ENCODE measurements around the gene ADRA2B. TPM values are rescaled to one million over a fixed set of nuclear protein-coding genes. Genes with fewer than 3 reads are reported as not detected.

The ADRA2B gene
- total RNA-seq, 1 donor from 2014 or later: not detected

DNA sequence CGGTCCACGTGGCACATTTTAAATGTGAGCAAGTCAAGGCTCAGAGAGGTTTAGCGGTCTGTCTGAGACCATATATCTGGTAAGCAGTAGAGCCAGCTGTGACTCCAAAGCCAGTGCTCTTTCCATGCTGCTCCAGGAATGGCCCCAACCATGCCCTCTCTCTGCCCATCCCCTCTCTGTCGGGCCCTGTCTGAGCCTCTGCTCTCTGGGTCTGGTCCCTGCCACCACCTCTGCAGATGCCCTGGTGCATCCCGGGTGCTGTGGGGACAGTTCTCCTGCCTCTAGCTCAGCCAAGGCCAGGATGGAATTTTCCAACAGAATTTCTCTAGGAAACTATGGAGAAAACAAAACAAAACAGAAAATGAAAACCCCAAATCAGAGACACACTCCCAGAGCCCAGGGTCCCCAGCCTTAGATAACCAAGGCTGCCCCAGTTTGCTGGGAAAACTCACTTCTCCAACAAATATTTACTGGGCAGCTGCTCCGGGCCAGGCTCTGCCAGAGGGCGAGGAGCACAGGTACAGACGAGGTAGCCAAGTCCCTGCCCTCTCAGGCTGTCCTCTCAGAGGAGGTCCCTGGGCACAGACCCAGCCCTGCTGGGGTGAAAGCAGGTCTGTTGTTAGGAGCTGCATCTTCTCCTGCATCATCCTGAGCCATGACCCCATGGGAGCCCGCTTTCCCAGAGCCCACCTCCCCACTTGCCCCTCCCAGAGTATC lies 9.2 kb downstream of the ADRA2B start:
- no peak for DNase-seq (ENCODE audit: low read depth)

DNA sequence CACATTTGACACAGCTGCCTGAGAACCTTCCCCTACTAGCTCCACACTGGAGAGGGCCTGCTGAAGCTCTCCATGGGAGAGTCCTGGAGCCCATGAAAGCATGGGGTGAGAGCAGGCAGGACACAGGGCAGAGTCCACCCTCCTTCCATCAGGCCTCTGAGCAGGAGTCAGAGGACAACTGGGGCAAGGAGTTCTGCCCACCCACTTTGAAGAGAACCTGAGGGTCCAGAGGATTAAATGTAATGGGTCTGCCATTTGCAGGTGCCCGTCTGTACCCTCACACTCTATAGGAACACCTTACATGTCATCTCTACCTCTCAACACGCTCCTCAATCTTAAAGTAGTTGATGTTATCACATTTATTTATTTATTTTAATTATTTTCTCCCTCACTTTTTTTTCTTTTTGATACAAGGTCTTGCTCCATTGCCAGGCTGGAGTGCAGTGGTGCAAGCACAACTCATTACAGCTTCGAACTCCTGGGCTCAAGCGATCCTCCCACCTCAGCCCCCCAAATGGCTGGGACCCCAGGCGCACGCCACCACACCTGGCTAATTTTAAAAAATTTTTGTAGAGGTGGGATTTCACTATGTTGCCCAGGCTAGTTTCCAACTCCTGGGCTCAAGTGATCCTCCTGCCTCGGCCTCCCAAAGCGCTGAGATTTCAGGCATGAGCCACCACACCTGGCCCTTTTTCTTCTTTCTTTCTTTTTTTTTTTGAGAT lies 10.2 kb downstream of the ADRA2B start:
- no peak for DNase-seq (ENCODE audit: low read depth)

DNA sequence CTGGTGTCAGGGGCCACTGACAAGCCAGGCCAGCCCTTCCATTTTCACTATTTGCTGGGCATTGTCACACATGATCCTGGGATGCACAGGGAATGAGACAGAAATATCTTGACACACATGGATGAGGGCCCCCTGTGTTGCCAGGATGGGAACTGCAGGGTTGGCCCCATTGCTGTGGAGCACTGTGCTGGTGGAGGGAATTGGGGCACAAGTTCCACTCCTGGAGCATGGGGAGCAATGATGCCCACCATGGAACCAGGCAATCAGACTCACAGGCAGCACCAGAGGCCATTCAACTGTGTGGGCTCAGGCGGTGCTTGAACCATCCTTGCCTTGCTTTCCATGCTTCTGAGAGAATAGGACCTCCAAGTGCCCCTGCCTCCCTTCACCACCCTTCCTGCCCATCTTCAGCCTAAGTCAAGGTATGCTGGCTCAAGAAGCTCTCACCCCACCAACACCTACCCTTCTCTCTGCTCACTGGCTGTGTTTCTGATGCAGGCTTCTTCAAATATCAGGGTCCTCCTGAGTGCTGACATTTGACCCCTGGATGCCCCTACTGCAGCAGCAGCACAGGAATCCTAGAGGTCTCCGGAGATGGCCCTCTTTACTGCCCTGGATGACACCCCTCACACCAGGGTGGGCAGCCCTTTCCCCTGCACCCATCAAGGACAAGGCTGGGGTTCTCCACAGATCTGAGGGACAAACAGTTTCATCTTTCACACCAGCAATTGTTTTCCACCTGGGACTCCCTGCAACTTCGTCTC lies 11.0 kb downstream of the ADRA2B start:
- no peak for DNase-seq (ENCODE audit: low read depth)

DNA sequence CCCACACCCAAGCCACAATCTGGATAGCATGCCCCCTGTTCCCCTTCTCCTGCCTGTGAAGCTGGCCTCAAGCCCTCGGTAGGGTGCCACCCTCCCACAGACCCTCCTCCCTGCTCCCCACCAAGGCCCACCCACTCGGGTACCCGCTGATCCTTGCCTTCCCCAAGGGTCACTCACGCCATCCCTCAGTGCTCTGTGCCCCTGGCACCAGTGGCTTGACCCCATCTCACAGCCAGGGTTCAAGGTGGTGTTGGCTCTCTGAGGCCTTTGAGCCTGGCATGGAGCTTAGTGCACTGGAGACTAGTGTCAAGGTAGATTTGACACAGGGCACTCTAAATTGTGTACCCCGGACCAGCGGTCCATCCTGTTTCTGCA lies 11.9 kb downstream of the ADRA2B start:
- DNase-seq (ENCODE audit: low read depth): no peak

DNA sequence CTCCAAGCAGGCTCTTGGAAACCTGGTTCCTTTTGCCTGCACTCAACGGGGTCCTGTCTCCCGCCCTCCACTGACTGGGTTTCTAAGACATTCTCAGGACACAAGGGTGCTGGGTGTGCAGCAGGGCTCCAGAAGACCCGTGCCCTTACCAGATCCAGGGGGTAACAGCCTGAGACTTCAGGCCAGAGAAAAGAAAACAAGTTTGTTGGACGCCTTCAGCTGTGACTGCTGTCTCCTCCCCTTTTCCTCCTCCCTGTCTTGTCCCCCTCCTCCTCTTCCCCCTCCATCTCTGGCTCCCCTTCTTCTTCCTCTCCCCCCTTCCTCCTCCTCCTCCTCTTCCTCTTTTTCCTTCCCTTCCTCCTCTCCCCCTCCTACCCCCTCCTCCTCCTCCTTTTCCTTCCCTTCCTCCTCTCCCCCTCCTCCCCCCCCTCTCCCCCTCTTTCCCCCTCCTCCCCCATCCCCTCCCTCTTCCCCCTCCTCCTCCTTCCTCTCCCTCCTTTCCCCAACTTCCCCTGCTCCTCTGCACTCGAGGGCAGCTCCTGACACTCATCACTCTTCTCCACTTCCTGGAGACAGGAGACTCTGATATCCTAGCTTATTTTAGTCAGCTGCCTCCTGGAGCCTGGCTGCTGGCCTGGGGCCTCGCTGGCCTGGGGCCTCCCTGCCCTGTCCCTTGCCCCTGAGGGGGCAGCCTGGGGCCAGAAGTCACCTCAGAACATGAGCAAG lies 12.4 kb downstream of the ADRA2B start:
- DNase-seq (ENCODE audit: low read depth): no peak

DNA sequence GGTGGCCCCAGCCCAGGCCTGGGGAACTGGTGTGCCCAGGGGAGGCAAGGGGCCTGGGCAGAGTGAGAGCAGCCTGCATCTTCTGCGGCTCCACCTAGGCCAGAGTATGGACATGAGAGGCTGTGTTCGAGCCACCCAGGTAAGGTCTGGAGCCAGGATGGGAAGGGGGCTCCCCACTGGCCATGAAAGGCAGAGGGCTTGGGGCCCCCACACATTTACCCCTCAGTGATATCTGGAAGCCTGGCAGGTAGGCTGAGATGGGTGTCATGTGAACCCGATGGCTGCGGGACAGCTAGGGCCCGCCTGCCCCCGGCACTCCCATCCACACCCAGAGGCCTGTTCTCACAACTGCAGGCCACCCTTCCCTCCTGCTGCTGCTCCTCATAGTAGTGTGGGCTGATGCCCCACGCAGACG lies 13.2 kb downstream of the ADRA2B start:
- DNase-seq (ENCODE audit: low read depth): no peak

DNA sequence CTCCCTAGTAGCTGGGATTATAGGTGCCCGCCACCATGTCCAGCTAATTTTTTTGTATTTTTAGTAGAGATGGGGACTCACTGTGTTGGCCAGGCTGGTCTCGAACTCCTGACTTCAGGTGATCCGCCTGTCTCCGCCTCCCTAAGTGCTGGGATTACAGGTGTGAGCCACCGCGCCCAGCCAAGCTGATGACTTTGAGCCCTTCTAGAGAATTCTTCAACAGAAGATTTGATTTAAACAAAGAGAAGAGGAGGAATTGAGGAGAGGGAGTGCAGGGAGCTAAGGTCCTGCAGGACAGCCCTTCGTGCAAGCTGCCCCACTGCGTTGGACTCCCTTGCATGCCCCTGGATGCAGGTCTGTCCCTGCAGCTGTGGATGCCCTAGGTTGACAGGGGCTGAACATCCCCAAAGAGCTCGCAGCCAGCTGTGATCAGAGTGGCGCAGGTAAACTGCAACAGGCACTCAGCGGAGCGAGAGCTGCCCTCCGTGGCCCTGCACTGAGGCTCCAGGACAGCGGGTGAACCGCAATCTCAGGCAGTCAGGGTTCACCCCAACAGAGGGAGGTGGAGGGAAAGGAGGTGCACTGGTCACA lies 13.7 kb downstream of the ADRA2B start:
- DNase-seq (ENCODE audit: low read depth): no peak

DNA sequence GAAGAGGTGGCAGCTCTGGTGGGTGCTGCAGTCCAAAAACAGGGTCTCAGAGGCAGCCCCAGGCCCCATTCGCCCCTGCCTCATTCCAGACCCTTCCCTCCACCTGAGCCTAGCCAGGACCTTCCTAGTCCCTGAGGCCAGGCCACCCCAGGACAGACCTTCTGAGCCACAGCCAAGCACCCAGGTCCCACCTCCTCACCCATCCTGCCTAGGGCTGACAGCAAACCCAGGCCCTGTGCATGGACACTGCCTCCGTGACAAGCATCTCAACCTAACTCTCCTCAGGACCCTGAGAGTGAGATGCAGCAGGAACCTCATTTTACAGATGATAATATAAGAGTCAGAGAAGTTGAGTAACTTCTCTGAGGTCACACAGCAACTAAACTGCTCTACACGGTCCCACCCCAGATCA lies 15.5 kb downstream of the ADRA2B start:
- no peak for DNase-seq (ENCODE audit: low read depth)

DNA sequence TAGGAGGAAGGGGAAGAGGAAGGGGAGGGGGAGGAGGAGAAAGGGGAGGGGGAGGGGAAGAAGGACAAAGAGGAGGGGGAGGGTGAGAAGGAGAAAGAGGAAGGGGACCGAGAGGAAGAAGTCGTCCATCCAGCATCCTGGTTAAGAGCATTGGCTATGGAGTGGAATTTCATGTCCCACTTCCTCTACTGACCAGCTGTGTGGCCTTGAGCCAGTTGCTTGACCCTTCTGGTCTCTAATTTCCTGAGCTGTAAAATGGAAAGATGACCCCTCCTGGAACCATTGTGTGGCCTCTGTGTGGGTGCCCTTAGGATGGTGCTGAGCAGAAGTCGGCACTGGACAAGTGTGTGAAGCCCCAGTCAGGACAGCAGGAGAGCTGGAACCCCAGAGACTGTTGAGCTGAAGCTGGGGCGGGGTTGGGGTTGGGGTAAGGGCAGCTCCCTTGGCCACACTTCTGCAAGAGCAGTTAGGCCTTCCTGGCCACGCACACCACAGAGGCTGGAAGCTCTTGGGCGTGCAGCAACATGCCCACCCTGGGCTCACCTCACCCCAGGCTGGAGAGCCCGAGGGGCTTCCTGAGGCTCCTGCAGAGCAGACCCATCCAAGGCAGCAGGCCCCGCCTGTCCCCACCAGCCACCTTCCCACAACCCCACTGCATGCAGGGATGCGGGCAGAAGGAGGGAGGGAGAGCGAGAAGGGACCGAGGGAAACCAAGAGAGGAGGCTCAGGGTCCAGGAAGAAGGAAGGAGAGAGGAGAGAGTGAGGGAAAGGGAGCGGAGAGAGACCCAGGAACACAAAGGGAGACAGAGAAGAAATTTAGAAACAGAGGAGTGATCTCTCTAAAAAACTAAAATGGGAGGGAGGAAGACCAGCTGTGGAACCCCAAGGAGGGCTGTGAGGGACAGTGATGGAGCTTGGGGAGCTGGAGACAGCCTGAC lies 16.2 kb downstream of the ADRA2B start:
- DNase-seq (ENCODE audit: low read depth): no peak

DNA sequence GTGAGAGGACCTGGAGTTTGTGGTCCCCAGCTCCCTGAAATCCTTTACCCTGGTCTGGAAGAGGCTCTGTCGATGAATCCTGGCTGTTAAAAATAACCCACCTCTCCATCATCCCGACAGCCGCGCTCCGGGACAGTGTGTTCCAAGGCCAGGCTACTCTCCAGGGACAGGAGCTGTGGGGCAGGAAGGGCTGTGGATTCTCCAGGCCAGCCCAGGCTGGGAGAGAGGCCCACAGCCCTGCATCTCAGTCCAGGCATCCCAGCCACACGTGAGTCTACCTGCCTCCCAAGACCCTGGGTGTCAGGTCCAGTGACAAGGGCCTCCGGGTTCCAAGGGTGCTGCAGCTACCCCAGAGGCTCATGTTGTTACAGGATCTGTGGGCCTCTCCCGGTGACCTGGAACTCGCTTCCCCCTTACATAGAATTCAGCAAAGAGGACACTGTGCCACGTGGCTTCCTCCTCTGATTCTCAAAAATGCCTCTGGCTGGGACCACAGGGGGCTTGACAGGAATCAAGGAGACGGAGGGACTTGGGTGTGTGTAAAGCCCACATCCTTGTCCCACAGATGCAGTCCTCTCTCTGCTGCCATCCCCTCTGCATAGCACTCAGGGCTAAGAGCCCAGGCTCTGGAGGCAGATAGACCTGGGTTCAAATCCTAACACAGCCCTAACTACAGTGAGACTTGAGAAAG lies 17.3 kb downstream of the ADRA2B start:
- no peak for DNase-seq (ENCODE audit: low read depth)

DNA sequence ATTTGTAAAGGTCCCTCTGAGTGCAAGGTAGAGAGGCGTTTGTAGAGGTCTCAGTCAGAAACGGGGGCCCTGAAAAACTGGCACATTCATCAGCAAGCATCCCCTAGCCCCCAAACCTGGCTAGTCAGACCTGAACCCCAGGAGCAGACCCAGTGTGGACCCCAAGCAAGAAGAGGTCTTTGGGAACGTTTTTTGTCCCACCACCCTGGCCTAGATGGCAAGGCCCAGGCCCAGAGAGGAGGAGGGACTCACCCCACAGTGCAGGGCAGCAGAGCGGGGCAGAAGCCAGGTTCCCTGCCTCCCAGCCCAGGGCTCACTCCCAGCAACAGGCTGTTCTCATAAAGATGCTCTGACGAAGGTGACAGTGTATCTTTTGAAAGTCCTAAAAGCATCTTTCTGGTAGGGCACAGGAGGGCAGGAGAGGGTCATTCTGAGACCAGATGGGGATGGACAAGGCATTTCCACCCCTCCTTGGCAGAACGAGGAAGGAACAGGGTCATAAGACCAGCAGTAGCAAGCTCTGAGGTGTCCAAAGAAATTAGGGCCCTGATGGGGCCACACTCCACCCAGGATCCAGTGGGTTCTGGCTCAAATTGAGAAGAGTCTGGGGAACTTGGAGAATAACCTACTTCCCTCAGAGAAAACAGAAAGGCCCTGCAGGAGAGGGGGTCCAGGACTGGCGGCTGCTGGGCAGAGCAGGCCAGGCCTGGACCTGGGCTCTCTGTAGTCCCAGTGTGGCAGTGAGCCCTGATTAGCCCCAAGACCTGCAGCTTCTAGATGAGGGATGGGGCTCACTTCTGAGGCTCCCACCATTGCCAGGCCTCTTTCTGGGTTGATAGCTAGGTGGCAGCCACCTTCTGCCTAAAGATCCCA lies 18.2 kb downstream of the ADRA2B start:
- DNase-seq (ENCODE audit: low read depth): no peak

DNA sequence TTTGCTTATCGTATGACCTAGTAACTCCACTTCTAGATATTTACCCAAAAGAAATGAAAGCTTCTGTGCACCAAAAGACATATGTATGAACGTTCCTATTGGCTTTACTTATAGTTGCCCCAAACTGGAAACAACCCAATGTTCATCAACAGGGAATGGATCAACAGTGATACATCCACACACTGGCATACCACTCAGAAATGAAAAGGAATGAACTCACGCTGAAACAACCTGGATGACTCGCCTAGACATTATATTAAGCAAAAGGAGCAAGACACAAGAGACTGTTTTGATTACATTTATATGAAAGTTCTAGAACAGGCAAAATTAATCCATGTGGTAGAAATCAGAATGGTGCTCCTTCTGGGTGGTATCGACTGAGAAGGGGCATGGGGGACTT lies 18.9 kb downstream of the ADRA2B start:
- DNase-seq (ENCODE audit: low read depth): no peak

DNA sequence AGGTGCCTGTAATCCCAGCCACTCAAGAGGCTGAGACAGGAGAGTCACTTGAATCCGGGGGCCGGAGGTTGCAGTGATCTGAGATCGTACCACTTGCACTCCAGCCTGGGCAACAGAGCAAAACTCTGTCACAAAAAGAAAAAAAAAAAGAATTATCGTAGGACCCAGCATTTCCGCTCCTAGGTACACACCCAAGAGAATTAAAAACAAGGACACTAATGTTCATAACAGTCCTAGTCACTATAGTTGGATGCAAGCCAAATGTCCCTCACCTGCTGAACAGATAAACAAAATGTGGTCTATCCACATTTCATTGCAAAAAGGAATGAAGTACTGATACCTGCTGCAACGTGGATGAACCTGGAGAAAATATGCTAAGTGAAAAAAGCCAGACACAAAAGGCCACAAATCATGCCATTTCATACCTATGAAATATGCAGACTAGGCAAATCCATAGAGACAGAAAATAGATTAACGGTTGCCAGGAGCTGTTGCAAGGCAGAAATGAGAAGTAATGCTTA lies 21.2 kb downstream of the ADRA2B start:
- no peak for DNase-seq (ENCODE audit: low read depth)

DNA sequence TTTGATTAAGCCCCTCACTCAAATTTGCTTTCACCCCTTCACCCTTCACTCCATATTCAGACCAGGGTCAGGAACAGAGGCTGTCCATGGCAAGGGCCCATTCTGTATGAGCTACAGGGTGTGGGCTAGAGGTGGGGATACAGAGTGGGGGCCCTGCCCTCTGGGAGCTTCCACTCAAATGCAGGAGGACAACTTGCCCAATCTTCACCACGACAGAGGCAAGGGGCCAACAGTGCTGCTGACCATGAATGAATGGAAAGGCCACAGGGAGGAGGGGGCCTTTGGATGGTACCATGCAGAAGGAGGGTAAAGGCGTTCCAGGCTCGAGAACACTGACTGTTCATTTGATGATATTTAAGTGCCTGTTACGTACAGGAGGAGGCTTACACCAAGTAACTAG lies 22.8 kb downstream of the ADRA2B start:
- no peak for DNase-seq (ENCODE audit: low read depth)

DNA sequence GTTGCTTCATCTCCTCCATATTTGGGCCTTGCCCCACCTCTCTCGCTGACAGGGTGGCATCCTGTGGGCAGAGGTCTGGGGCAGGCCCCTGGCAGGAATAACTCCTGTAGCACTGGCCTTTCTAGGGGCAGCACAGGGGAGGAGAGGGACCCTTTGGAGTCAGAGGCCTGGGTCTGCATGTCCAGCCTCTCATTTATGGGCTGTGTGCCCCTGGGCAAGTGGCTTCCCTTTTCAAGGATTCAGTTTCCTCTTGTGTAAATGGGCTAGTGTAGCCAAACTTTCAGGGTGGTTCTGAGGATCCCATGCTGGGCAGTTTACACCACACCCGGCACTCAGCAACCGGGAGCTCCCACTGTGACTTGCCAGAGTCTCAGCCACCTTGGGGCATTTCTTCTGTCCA lies 23.4 kb downstream of the ADRA2B start:
- DNase-seq (ENCODE audit: low read depth): no peak

DNA sequence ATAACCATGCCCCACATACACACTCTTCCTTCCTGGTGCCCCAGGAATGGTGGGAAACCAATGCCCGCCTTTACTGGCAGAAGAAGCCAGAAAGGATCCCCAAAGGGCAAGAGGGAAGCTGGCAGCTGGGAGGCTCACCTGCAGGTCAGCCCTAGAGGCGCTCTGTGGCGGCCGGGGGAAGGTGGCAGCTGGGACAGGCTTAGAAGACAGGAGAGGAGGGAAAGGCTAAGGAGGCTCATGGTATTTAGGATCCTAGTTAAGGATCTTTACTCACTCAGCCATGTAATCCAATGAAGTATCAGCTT lies 23.8 kb downstream of the ADRA2B start:
- no peak for DNase-seq (ENCODE audit: low read depth)

DNA sequence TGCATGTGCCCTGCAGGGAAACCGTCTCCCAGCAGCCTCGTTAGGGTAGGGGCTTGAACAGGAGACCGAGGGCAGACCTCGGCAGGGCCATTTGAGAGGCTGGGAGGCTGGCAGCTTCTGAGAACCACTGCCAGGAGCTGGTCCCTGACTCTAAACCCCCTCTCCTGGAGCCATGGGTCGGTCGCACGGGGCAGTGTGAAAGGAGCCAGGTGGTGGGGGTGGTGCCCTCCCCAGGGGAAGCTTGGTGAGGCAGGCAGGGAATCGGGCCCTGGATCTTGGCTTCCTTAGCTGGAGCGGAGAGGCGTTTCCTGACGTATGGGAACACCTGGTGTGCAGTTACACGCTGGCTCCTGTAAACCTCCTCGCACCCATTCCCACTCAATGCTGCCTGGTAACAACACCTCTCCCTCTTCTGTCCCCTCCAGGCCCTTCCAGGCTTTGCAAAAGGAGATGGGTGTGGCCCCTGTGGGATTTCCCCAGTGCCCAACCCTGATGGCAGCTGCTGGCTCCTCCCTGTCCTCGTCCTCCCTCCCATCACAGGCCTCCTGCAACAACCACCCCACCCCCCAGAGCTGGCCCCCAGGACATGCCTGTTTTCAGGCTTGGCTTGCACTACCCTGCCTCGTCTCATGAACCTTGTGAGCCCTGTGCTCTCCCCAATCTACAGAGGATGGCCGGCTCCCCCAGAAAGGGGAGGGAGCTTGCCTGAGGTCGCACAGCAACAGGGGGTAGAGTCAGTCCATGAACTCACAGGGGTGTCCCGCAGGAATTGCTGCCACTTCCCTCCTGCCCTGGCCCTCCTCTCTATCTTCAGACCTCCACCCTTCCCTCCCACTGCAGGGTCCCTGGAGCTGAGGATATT lies 24.4 kb downstream of the ADRA2B start:
- DNase-seq (ENCODE audit: low read depth): peak; percentile 55

Data from myocyte (in vitro differentiated cells).